Measurements from ENCODE around the gene CAMTA1. TPM values are rescaled to one million over a fixed set of nuclear protein-coding genes. Genes with fewer than 3 reads are reported as not detected.
A peak's percentile ranks its signal among the peaks of the same experiment; 100 is the strongest.

Gene CAMTA1
- total RNA-seq, 1 donor from 2014 or later, result 109 TPM

GRCh38 chr1:7192453-7192852, 407.2 kb downstream of the CAMTA1 start:
- Mint-ChIP-seq H3K4me3 (no peak overlapping the region), H3K4me1 (no peaks in the 10 kb centered on the region), H3K36me3 (ENCODE audit: low read depth) (no peaks in the 10 kb centered on the region), H3K27me3 (ENCODE audit: low read depth) (peaks cover 18% of the 10 kb centered on the region), H3K9me3 (no peaks in the 10 kb centered on the region), H3K27ac (ENCODE audit: unreplicated experiment) (no peak overlapping the region)
- no peak for DNase-seq (ENCODE audit: low read depth, low spot score)
- TF ChIP-seq, protein P1, sequence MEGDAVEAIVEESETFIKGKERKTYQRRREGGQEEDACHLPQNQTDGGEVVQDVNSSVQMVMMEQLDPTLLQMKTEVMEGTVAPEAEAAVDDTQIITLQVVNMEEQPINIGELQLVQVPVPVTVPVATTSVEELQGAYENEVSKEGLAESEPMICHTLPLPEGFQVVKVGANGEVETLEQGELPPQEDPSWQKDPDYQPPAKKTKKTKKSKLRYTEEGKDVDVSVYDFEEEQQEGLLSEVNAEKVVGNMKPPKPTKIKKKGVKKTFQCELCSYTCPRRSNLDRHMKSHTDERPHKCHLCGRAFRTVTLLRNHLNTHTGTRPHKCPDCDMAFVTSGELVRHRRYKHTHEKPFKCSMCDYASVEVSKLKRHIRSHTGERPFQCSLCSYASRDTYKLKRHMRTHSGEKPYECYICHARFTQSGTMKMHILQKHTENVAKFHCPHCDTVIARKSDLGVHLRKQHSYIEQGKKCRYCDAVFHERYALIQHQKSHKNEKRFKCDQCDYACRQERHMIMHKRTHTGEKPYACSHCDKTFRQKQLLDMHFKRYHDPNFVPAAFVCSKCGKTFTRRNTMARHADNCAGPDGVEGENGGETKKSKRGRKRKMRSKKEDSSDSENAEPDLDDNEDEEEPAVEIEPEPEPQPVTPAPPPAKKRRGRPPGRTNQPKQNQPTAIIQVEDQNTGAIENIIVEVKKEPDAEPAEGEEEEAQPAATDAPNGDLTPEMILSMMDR (conservative IDR thresholded peaks at IDR 0.05), result no peak

DNA sequence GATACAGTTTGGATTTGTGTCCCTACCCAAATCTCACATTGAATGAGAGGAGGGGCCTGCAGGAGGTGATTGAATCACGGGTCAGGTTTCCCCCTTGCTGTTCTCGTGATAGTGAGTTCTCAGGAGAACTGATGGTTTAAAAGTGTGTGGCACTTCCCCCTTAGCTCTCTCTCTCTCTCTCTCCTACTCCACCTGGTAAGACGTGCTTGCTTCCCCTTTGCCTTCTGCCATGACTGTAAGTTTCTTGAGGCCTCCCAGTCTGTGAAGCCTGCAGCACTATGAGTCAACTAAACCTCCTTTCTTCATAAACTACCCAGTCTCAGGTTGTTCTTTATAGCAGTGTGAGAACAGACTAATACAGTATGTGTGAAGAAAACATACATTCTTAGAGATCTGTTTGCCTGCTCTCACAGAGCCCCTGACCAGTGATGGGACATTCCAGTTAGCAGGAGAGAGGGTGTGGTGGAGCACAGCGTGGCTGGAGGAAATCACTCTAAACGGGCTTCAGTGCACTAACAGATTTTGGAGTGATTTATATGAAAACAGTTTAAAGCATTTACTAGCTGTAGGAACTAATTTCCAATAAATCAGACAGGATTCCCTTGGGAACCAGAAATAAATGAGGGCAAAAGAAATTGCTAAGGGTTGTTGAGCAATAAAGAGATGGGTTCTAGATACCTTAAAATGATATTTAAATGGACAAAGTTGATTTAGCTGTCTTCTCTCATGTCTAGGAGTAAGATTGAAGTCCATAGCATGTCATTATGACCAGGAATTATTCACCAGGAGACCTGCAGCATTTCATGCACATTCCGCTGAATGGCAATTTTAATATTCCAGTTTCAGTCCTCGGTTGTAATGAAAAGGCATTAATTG, 411.0 kb downstream of the CAMTA1 start:
- Mint-ChIP-seq H3K4me1 (peaks cover 6% of the 10 kb centered on the region), H3K36me3 (ENCODE audit: low read depth) (no peaks in the 10 kb centered on the region), H3K4me3 (no peak overlapping the region), H3K9me3 (no peaks in the 10 kb centered on the region), H3K27me3 (ENCODE audit: low read depth) (peaks cover 22% of the 10 kb centered on the region), H3K27ac (ENCODE audit: unreplicated experiment) (no peak overlapping the region)
- DNase-seq (ENCODE audit: low read depth, low spot score), result no peak
- TF ChIP-seq, protein P1 (conservative IDR thresholded peaks at IDR 0.05), result no peak

DNA sequence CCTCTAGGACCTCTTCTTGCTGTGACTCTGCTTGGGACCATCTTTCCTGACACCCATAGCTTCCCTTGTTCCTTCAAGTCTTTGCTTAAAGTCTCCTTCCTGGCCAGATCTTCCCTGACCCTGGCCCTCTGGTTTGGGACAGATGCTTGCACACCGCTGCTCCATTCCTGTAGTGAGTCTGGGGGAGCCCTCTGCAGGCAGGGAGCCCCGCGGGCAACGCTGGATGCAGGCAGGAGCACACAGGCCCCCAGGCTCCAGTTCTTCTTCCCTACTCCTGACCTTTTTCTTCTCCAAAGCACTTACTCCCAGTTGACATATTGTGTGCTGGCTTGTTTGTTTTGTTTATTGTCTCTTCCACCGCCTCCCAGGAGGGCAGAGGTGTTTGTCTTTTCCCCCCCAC, 413.4 kb downstream of the CAMTA1 start:
- peaks cover 12% of the 10 kb centered on the region for H3K9me3 Mint-ChIP-seq
- no peak for DNase-seq (ENCODE audit: low read depth, low spot score)
- H3K27me3 Mint-ChIP-seq (ENCODE audit: low read depth), result peaks cover 22% of the 10 kb centered on the region
- peaks cover 6% of the 10 kb centered on the region for H3K36me3 Mint-ChIP-seq (ENCODE audit: low read depth)
- no peak overlapping the region for H3K4me3 Mint-ChIP-seq
- no peak overlapping the region for H3K27ac Mint-ChIP-seq (ENCODE audit: unreplicated experiment)
- TF ChIP-seq, protein P1 (conservative IDR thresholded peaks at IDR 0.05), result no peak
- peaks cover 6% of the 10 kb centered on the region for H3K4me1 Mint-ChIP-seq

GRCh38 chr1:7199077-7199779, 414.0 kb downstream of the CAMTA1 start:
- TF ChIP-seq, protein P1 (conservative IDR thresholded peaks at IDR 0.05), result no peak
- peaks cover 12% of the 10 kb centered on the region for H3K9me3 Mint-ChIP-seq
- peaks cover 6% of the 10 kb centered on the region for H3K4me1 Mint-ChIP-seq
- no peak for DNase-seq (ENCODE audit: low read depth, low spot score)
- H3K27me3 Mint-ChIP-seq (ENCODE audit: low read depth), result peaks cover 22% of the 10 kb centered on the region
- H3K36me3 Mint-ChIP-seq (ENCODE audit: low read depth), result peaks cover 8% of the 10 kb centered on the region
- H3K4me3 Mint-ChIP-seq, result no peak overlapping the region
- H3K27ac Mint-ChIP-seq (ENCODE audit: unreplicated experiment), result no peak overlapping the region

- H3K27me3 Mint-ChIP-seq (ENCODE audit: low read depth), result peaks cover 43% of the 10 kb centered on the region
- H3K4me3 Mint-ChIP-seq, result no peak overlapping the region
- no peak overlapping the region for H3K27ac Mint-ChIP-seq (ENCODE audit: unreplicated experiment)
- no peaks in the 10 kb centered on the region for H3K4me1 Mint-ChIP-seq
- peaks cover 2% of the 10 kb centered on the region for H3K36me3 Mint-ChIP-seq (ENCODE audit: low read depth)
- peaks cover 3% of the 10 kb centered on the region for H3K9me3 Mint-ChIP-seq
- peak; percentile 65 for DNase-seq (ENCODE audit: low read depth, low spot score)
- TF ChIP-seq, protein P1 (conservative IDR thresholded peaks at IDR 0.05), result peak; percentile 73
These were observed 422.8 kb downstream of the CAMTA1 start for GRCh38 chr1:7207875-7208646.

Data from neural crest cell (in vitro differentiated cells).